Smooth muscle cell (in vitro differentiated cells): Measurements from ENCODE around the gene IKBKE. TPM values are rescaled to one million over a fixed set of nuclear protein-coding genes. Genes with fewer than 3 reads are reported as not detected.

Experiments
- DNase-seq: peaks from one replicate; lab custom pipeline; 2025; ENCODE audit not compliant: unreplicated experiment; lab: John Stamatoyannopoulos, UW
- H2AFZ ChIP-seq: fragments of 200-600 bp; sonication (generic); 2 replicates; pipeline ENCODE4 v1.6.0; 2016; ENCODE audit warnings: antibody characterized with exemption, low read depth, mild to moderate bottlenecking
- H3F3A ChIP-seq: fragments of 200-600 bp; sonication (generic); 2 replicates; pipeline ENCODE4 v1.6.0; 2017; ENCODE audit warnings: antibody characterized with exemption, low read depth
- H3K27ac ChIP-seq: fragments of 200-600 bp; sonication (generic); 2 replicates; pipeline ENCODE4 v1.5.1; 2016; ENCODE audit warnings: low read depth, mild to moderate bottlenecking
- H3K27me3 ChIP-seq: fragments of 200-600 bp; sonication (generic); 2 replicates; pipeline ENCODE4 v1.6.1; 2016; ENCODE audit warnings: low read depth, mild to moderate bottlenecking
- H3K36me3 ChIP-seq: fragments of 200-600 bp; sonication (generic); 2 replicates; pipeline ENCODE4 v1.5.1; 2016; ENCODE audit warnings: low read depth
- H3K4me1 ChIP-seq: fragments of 200-600 bp; sonication (generic); 2 replicates; pipeline ENCODE4 v1.5.1; 2016; ENCODE audit warnings: low read depth
- H3K4me2 ChIP-seq: fragments of 200-600 bp; sonication (generic); 2 replicates; pipeline ENCODE4 v1.6.0; 2016; ENCODE audit warnings: mild to moderate bottlenecking
- H3K4me3 ChIP-seq: fragments of 200-600 bp; sonication (generic); 2 replicates; pipeline ENCODE4 v1.5.1; 2016; ENCODE audit warnings: mild to moderate bottlenecking
- H3K79me2 ChIP-seq: fragments of 200-600 bp; sonication (generic); 2 replicates; pipeline ENCODE4 v1.6.0; 2016; ENCODE audit warnings: low read depth, mild to moderate bottlenecking
- H3K9ac ChIP-seq: fragments of 200-600 bp; sonication (generic); 2 replicates; pipeline ENCODE4 v1.6.0; 2016; ENCODE audit warnings: low read depth
- H3K9me3 ChIP-seq: fragments of 200-600 bp; sonication (generic); replicated peaks from 2 replicates; pipeline ENCODE4 v1.5.1; 2016; ENCODE audit warnings: low read depth
- H4K20me1 ChIP-seq: fragments of 200-600 bp; sonication (generic); 2 replicates; pipeline ENCODE4 v1.6.0; 2016; ENCODE audit warnings: low read depth
- CTCF ChIP-seq: fragments of 200-600 bp; sonication (generic); IDR thresholded peaks from 2 replicates; pipeline ENCODE4 v1.5.1; 2017; ENCODE audit warnings: borderline replicate concordance, mild to moderate bottlenecking, antibody characterized with exemption; ENCODE audit not compliant: insufficient read depth, poor library complexity, severe bottlenecking
- WGBS: methylation state at CpG from one replicate; pipeline ENCODE4 v1.1.7; 2016; ENCODE audit warnings: low lambda C conversion rate; 5-methylcytosine and 5-hydroxymethylcytosine counted together
- microRNA-seq: library from miRNA; unstranded; fragments of <30 nt; microRNA quantifications from one replicate; pipeline ENCODE4, GENCODE V29; 2016; ENCODE audit warnings: borderline number of aligned reads
- polyA plus RNA-seq: library from polyadenylated mRNA; unstranded; fragments of >200 nt; fragmentation: Nextera tagmentation; extraction: Ambion mirVana; gene quantifications from 2 replicates; pipeline ENCODE4 v1.2.1, GENCODE V29; 2016
- small RNA-seq: library from RNA; depleted of rRNA; stranded (forward); fragments of <200 nt; gene quantifications from one replicate; pipeline ENCODE3, GENCODE V24; 2014
- total RNA-seq: library from RNA; depleted of rRNA; stranded (reverse); fragments of >200 nt; gene quantifications from 2 replicates; pipeline ENCODE4 v1.2.3, GENCODE V29; 2014

The IKBKE gene
- total and polyA plus RNA-seq, 2 experiments from 2014 or later: 4.0 to 9.7 TPM

GRCh38 chr1:206545351-206545750 lies 75.1 kb downstream of the IKBKE start:
- Histone ChIP-seq H3K27me3 (no peaks in the 10 kb centered on the region), H3K27ac (no peak overlapping the region), H3K4me3 (no peak overlapping the region), H2AFZ (no peak overlapping the region), H3K79me2 (no peaks in the 10 kb centered on the region), H4K20me1 (no peaks in the 10 kb centered on the region), H3K4me2 (no peak overlapping the region), H3K36me3 (no peaks in the 10 kb centered on the region), H3F3A (no peaks in the 10 kb centered on the region), H3K9ac (no peak overlapping the region), H3K9me3 (no peaks in the 10 kb centered on the region), H3K4me1 (no peaks in the 10 kb centered on the region)
- WGBS: 100% methylated on average over 1 of the region's 1 CpG
- no peak for TF ChIP-seq CTCF
- no peak for DNase-seq

Small RNA genes lying within 50 kb of the gene (microRNA-seq; reads per million reads assigned to microRNA genes)
- not detected for gene MIR6769B

Small RNA genes lying within 50 kb of the gene (small RNA-seq; reads per million reads assigned to genes)
- 0.13 reads per million for gene MIR6769B

Other genes starting within 250 kb of the IKBKE start
- 1.3 and 2.6 TPM in 2 replicates for gene RASSF5, start 37.1 kb downstream of the IKBKE start, total RNA-seq
- gene RASSF5, start 37.1 kb downstream of the IKBKE start, polyA plus RNA-seq: 1.6 and 3.3 TPM in 2 replicates
- gene EIF2D, start 142.0 kb downstream of the IKBKE start, total RNA-seq: 28.9 and 32.5 TPM in 2 replicates
- gene EIF2D, start 142.0 kb downstream of the IKBKE start, polyA plus RNA-seq: 22.8 and 22.9 TPM in 2 replicates
- 11.1 and 21.4 TPM in 2 replicates for gene DYRK3, start 165.1 kb downstream of the IKBKE start, total RNA-seq
- 6.9 and 13.7 TPM in 2 replicates for gene DYRK3, start 165.1 kb downstream of the IKBKE start, polyA plus RNA-seq
- gene MAPKAPK2, start 214.4 kb downstream of the IKBKE start, total RNA-seq: 36.0 and 40.9 TPM in 2 replicates
- 14.3 and 16.9 TPM in 2 replicates for gene MAPKAPK2, start 214.4 kb downstream of the IKBKE start, polyA plus RNA-seq